K562 (cell line): Measurements from ENCODE around the gene RAP1GAP2. TPM values are rescaled to one million over a fixed set of nuclear protein-coding genes. Genes with fewer than 3 reads are reported as not detected.

Source experiments
- ATAC-seq: fragments of 200-7000 bp; cut with Tn5 transposase; 3 replicates; pipeline ENCODE4 v1.9.1; 2020; ENCODE audit warnings: moderate library complexity
- BruUV-seq: library from RNA; stranded (reverse); fragments of 400-500 nt; replicated peaks from 2 replicates; lab custom pipeline; 2021; lab: Mats Ljungman, UMichigan
- CTCF ChIA-PET: fragments of 300-600 bp; formaldehyde crosslinking; extraction: SDS; loops from one replicate; lab custom pipeline; 2021; ENCODE audit warnings: low intra/inter-chr PET ratio; lab: Yijun Ruan, JAX
- POLR2A ChIA-PET: fragments of 300-600, 350-650 bp; sonication (Branson Sonifier 250); formaldehyde crosslinking; extraction: SDS; loops from one replicate; lab custom pipeline; 2021; ENCODE audit warnings: antibody characterized with exemption, inconsistent platforms; lab: Yijun Ruan, JAX
- DNase-seq, 4 experiments: peaks; one replicate each; pipeline versions ENCODE4 v3.0.0 to v3.0.0-alpha.2; 2011 to 2018; ENCODE audit warnings: low spot score in 3 of 4, mixed read lengths in 3 of 4; ENCODE audit errors: extremely low read depth in 1 of 4
- FAIRE-seq: peaks from 2 replicates; lab custom pipeline; 2011; peaks lifted over from hg19 to GRCh38; lab: Jason Lieb, UNC
- H2AFZ ChIP-seq: 2 replicates; pipeline ENCODE4 v1.6.0; 2011; ENCODE audit warnings: low read depth, low read length, control low read depth, inconsistent platforms
- H3K27ac ChIP-seq: fragments of 200-600 bp; 3 replicates; pipeline ENCODE4 v1.8.0; 2011; ENCODE audit warnings: low read depth, mild to moderate bottlenecking, control low read depth, inconsistent platforms, low read length, moderate library complexity, mixed read lengths; ENCODE audit errors: extremely low read depth
- H3K27me3 ChIP-seq, 2 experiments: fragments of 300-600 bp in 1 of 2; 2 replicates in 1 of 2; 3 replicates in 1 of 2; pipeline versions ENCODE4 v1.6.0 to v1.8.0; 2011; ENCODE audit warnings: inconsistent platforms in 2 of 2, low read length in 2 of 2, mild to moderate bottlenecking in 1 of 2, mixed read lengths in 1 of 2, moderate library complexity in 1 of 2; ENCODE audit not compliant: control insufficient read depth in 2 of 2, insufficient read depth in 2 of 2
- H3K36me3 ChIP-seq: fragments of 300-600 bp; 3 replicates; pipeline ENCODE4 v1.8.0; 2011; ENCODE audit warnings: mild to moderate bottlenecking, low read length, inconsistent platforms; ENCODE audit not compliant: control insufficient read depth, insufficient read depth
- H3K4me1 ChIP-seq, 2 experiments: fragments of 200-600 bp in 1 of 2; replicated peaks in 1 of 2; 2 replicates in 1 of 2; 3 replicates in 1 of 2; pipeline versions ENCODE4 v1.5.1 to v1.8.0; 2011; ENCODE audit warnings: inconsistent platforms in 2 of 2, low read length in 2 of 2, mild to moderate bottlenecking in 1 of 2, mixed read lengths in 1 of 2, moderate library complexity in 1 of 2; ENCODE audit not compliant: control insufficient read depth in 2 of 2, insufficient read depth in 2 of 2
- H3K4me2 ChIP-seq: 2 replicates; pipeline ENCODE4 v1.6.1; 2011; ENCODE audit warnings: low read length, control low read depth, inconsistent platforms, mixed read lengths; ENCODE audit not compliant: insufficient read depth
- H3K4me3 ChIP-seq: fragments of 200-600 bp; sonication (generic), shearing (Covaris generic); 2 replicates; pipeline ENCODE4 v1.5.1; 2016; ENCODE audit warnings: control low read depth, inconsistent platforms
- H3K79me2 ChIP-seq: fragments of 200-600 bp; 3 replicates; pipeline ENCODE4 v1.8.0; 2011; ENCODE audit warnings: low read length, inconsistent platforms; ENCODE audit not compliant: control insufficient read depth, insufficient read depth
- H3K9ac ChIP-seq, 2 experiments: 2 replicates each; pipeline versions ENCODE4 v1.6.0 to v1.6.1; 2011; ENCODE audit warnings: low read depth in 2 of 2, low read length in 2 of 2, control low read depth in 1 of 2, inconsistent platforms in 1 of 2, mild to moderate bottlenecking in 1 of 2, mixed read lengths in 1 of 2; ENCODE audit not compliant: insufficient read depth in 1 of 2
- H3K9me1 ChIP-seq: one replicate; pipeline ENCODE4 v1.6.0; 2011; ENCODE audit warnings: inconsistent platforms, mild to moderate bottlenecking, low read length, moderate library complexity; ENCODE audit not compliant: control insufficient read depth, insufficient read depth
- H3K9me3 ChIP-seq: replicated peaks from 2 replicates; pipeline ENCODE4 v1.5.1; 2011; ENCODE audit warnings: low read depth, low read length, inconsistent platforms; ENCODE audit not compliant: control insufficient read depth, insufficient read depth
- H4K20me1 ChIP-seq: replicated peaks from 2 replicates; pipeline ENCODE4 v1.6.1; 2011; ENCODE audit warnings: low read length, inconsistent platforms, mixed read lengths; ENCODE audit not compliant: control insufficient read depth, insufficient read depth
- ADNP ChIP-seq: fragments of 200-800 bp; sonication (Bioruptor generic); IDR thresholded peaks from 2 replicates; pipeline ENCODE4 v1.6.1; 2016; ENCODE audit warnings: missing genetic modification characterization, missing compliant biosample characterization
- ARNT ChIP-seq, 2 experiments: fragments of 450-650 bp; IDR thresholded peaks; 2 replicates each; pipeline ENCODE4 v1.6.1; 2016; ENCODE audit warnings: mild to moderate bottlenecking in 1 of 2
- DDX20 ChIP-seq: fragments of 450-650 bp; IDR thresholded peaks from 2 replicates; pipeline ENCODE4 v1.6.1; 2016; ENCODE audit warnings: missing genetic modification characterization, low read depth, mild to moderate bottlenecking, missing compliant biosample characterization, moderate library complexity
- E2F6 ChIP-seq, 2 experiments: IDR thresholded peaks; 2 replicates each; pipeline ENCODE4 v1.6.1; 2011; ENCODE audit warnings: borderline replicate concordance in 1 of 2, control low read depth in 1 of 2, low read depth in 1 of 2, low read length in 1 of 2, mild to moderate bottlenecking in 1 of 2, mixed read lengths in 1 of 2, moderate library complexity in 1 of 2; ENCODE audit not compliant: insufficient read depth in 1 of 2, insufficient read length in 1 of 2, poor library complexity in 1 of 2, severe bottlenecking in 1 of 2; ENCODE audit errors: extremely low read depth in 1 of 2
- HDAC3 ChIP-seq: fragments of 450-650 bp; IDR thresholded peaks from 2 replicates; pipeline ENCODE4 v1.6.1; 2018; ENCODE audit warnings: borderline replicate concordance, mild to moderate bottlenecking, moderate library complexity; ENCODE audit not compliant: partially characterized antibody
- IRF1 ChIP-seq: sonication (generic); formaldehyde crosslinking; IDR thresholded peaks from 2 replicates; pipeline ENCODE4 v1.8.0; 2022; ENCODE audit warnings: missing genetic modification reagents, mild to moderate bottlenecking, borderline replicate concordance
- MTF1 ChIP-seq: fragments of 250-450 bp; sonication (Bioruptor Pico); IDR thresholded peaks from 2 replicates; pipeline ENCODE4 v1.9.0; 2021; ENCODE audit warnings: moderate library complexity, mild to moderate bottlenecking, inconsistent platforms, borderline replicate concordance
- PTRF ChIP-seq: fragments of 450-650 bp; IDR thresholded peaks from 2 replicates; pipeline ENCODE4 v1.6.1; 2016; ENCODE audit warnings: mild to moderate bottlenecking, missing genetic modification characterization, missing compliant biosample characterization
- SP1 ChIP-seq: sonication (generic); formaldehyde crosslinking; IDR thresholded peaks from 2 replicates; pipeline ENCODE4 v1.8.1; 2022; ENCODE audit warnings: mild to moderate bottlenecking, missing genetic modification reagents
- TFAM ChIP-seq: fragments of 250-450 bp; sonication (Bioruptor Pico); conservative IDR thresholded peaks from 2 replicates; pipeline ENCODE4 v1.5.0; 2021; ENCODE audit warnings: mild to moderate bottlenecking, moderate library complexity
- ZNF23 ChIP-seq: fragments of 250-450 bp; sonication (Bioruptor Pico); IDR thresholded peaks from 2 replicates; pipeline ENCODE4 v1.4.0; 2020; ENCODE audit warnings: mild to moderate bottlenecking
- ZNF277 ChIP-seq: fragments of 250-450 bp; sonication (Bioruptor Pico); IDR thresholded peaks from 2 replicates; pipeline ENCODE4 v1.8.0; 2022; ENCODE audit warnings: inconsistent platforms, mild to moderate bottlenecking, moderate library complexity, borderline replicate concordance
- WGBS: fragments of 100-300 bp; shearing (Covaris generic); methylation state at CpG from one replicate; pipeline ENCODE4 v1.1.6; 2016; ENCODE audit warnings: low coverage, mixed read lengths; ENCODE audit not compliant: insufficient coverage; ENCODE audit errors: missing lambda C conversion rate; 5-methylcytosine and 5-hydroxymethylcytosine counted together
- in situ Hi-C: fragments of 300-500 bp; cut with MboI; formaldehyde crosslinking; loops from 4 replicates; pipeline ENCODE4 v1.15.0; 2018; ENCODE audit warnings: inconsistent platforms, mixed read lengths
- intact Hi-C: fragments of 100-400 bp; cut with micrococcal nuclease; formaldehyde crosslinking; loops from 2 replicates; pipeline ENCODE4 v1.14.2; 2022
- polyA plus RNA-seq, 8 experiments: library from polyadenylated mRNA; depleted of rRNA in 4 of 8; stranded (reverse) in 5 of 8; unstranded in 3 of 8; fragments of >200 nt; fragmentation: Nextera tagmentation in 2 of 8; fragmentation: Illumina TruSeq in 1 of 8; extraction: Ambion mirVana in 2 of 8; extraction: Trizol in 1 of 8; gene quantifications; 2 replicates each; pipeline versions ENCODE4 v1.2.1 to v1.2.3, GENCODE V29; 2011 to 2014; ENCODE audit warnings: inconsistent platforms in 1 of 8, missing spikeins in 1 of 8
- total RNA-seq, 7 experiments: library from RNA; depleted of rRNA in 6 of 7; stranded (reverse); fragments of >200 nt in 6 of 7; fragmentation: Illumina TruSeq in 2 of 7; extraction: Trizol in 2 of 7; gene quantifications; 2 replicates each; pipeline versions ENCODE4 v1.2.1 to v1.2.3, GENCODE V29; 2011 to 2021; ENCODE audit warnings: low replicate concordance in 1 of 7
- TF ChIP-seq, protein P1 (sequence below): fragments of 450-650 bp; IDR thresholded peaks from 2 replicates; pipeline ENCODE4 v1.7.0; 2016; ENCODE audit warnings: borderline replicate concordance

Gene RAP1GAP2
- total and polyA plus RNA-seq, 9 of the 15 experiments (the other 6 are each of a cell fraction or from before 2014, with no cell fraction given): 0.01 to 1.3 (median 0.42) TPM; not detected in 1

DNA sequence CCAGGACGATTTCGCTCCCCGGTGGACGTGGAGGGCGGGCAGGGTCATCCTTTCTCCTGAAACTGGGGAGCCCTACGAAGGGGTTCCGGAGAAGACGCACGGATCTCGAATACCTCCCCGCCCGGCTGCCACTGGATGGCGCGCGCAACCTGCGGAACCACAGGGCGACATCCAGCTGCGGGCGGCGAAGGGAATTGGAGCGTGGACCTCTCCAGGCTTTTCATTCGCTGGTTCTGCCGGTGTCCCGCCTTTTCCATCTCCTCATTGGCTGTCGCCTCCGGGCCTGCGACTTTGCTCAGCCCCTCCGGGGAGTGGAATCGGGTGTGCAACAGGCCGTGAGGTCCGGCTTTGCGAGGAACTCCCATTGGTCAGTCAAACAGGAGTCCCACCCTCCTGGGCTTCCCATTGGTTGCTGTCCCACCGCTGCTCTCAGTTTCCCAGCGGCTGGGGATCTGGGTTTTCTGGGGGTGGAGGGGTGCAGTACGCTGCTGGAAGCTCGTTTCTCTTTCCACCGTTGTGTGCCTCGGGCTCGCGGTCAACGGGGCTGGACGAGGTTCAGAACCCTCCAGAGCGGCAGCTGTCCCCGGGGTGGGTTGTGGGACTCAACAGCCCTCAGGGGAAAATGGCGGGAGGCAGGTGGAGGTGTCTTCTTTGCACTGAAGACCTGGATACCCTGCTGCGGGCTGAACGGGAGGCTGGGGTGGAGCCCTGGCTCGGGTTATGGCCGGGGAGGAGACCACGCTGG lies 252.7 kb downstream of the RAP1GAP2 start (continued):
- peak in 1 of 2 experiments; percentile 3 for TF ChIP-seq E2F6 (IDR thresholded peaks at IDR 0.05; ENCODE audit: borderline replicate concordance in 1 of 2, extremely low read depth in 1 of 2, insufficient read depth in 1 of 2, insufficient read length in 1 of 2, low read depth in 1 of 2, low read length in 1 of 2, poor library complexity in 1 of 2, severe bottlenecking in 1 of 2)

GRCh38 chr17:3049705-3050295 lies 253.6 kb downstream of the RAP1GAP2 start:
- CTCF ChIA-PET: no interaction called here
- Histone ChIP-seq H2AFZ (no peak overlapping the region), H3K9ac (no peak overlapping the region), H3K4me3 (no peak overlapping the region), H3K9me3 (no peaks in the 10 kb centered on the region), H3K27me3 (0 out of 5 replicates have a peak, but pooled peaks cover 0 to 5% of the 10 kb centered on the region in 2 experiments), H3K79me2 (no peaks in the 10 kb centered on the region), H3K27ac (no peak overlapping the region), H3K9me1 (no peaks in the 10 kb centered on the region), H3K4me2 (no peak overlapping the region), H3K4me1 (peaks cover 0 to 9% of the 10 kb centered on the region in 2 experiments; a peak in 2 of 5 replicates), H3K36me3 (no peaks in the 10 kb centered on the region), H4K20me1 (no peaks in the 10 kb centered on the region)
- intact Hi-C loops (loop anchor here (10.0 kb wide), 1 partner anchor 635 kb away; no protein-coding TSS in a partner anchor), in situ Hi-C loops (no loop called here)
- POLR2A ChIA-PET: no interaction called here
- ATAC-seq (no peak), FAIRE-seq (no peak), DNase-seq (no peak)
- 14% methylated on average over 7 of the region's 8 CpGs for WGBS
- BruUV-seq: no TSS peak
- no peak for TF ChIP-seq SP1 (CRISPR knock-in tag)
- no peak for TF ChIP-seq TFAM
- TF ChIP-seq ARNT (IDR thresholded peaks at IDR 0.05): no peak
- TF ChIP-seq DDX20 (tag): no peak
- TF ChIP-seq PTRF: no peak
- TF ChIP-seq ZNF23 (CRISPR knock-in tag): no peak
- no peak for TF ChIP-seq ZNF277 (CRISPR knock-in tag)
- TF ChIP-seq MTF1: no peak
- TF ChIP-seq HDAC3: no peak
- no peak for TF ChIP-seq ADNP
- no peak for TF ChIP-seq IRF1 (CRISPR knock-in tag)
- TF ChIP-seq, protein P1, sequence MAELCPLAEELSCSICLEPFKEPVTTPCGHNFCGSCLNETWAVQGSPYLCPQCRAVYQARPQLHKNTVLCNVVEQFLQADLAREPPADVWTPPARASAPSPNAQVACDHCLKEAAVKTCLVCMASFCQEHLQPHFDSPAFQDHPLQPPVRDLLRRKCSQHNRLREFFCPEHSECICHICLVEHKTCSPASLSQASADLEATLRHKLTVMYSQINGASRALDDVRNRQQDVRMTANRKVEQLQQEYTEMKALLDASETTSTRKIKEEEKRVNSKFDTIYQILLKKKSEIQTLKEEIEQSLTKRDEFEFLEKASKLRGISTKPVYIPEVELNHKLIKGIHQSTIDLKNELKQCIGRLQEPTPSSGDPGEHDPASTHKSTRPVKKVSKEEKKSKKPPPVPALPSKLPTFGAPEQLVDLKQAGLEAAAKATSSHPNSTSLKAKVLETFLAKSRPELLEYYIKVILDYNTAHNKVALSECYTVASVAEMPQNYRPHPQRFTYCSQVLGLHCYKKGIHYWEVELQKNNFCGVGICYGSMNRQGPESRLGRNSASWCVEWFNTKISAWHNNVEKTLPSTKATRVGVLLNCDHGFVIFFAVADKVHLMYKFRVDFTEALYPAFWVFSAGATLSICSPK: no peak
